ENCODE data around the gene SAT2. TPM values are rescaled to one million over a fixed set of nuclear protein-coding genes. Genes with fewer than 3 reads are reported as not detected.
"Not testable (repeated sequence)": the region's sequence is repeated elsewhere in the genome, so short reads cannot be mapped to it uniquely, and the experiment has no call there.

Gene SAT2
- total and polyA plus RNA-seq, 7 donors = 72.9 to 116 (median 104) TPM

DNA sequence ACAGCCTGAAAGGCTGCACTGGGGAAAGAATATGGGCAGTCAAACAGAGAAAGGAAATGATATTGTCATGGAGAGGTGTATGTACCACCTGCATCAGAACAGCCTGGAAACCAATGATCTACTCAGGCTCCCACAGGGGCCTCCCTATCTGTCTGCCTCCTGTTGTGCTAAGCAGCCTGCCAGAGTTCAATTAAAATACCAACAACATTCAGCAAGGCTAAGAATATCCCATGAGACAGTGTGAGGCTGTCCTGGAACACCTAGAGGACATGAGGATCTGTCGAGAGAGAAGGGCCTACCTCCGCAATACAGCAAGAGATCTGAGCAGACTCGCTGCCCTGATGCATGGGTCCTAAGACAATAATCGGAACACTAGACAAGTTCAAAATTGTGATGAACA is 21.3 kb downstream of the SAT2 start:
- no peak overlapping the region for H3K4me3 ChIP-seq
- intact Hi-C loops (cut with DNase I) = no loop called here
- WGBS, 2 donors = 97% methylated on average over 4 of the region's 4 CpGs
- peaks cover 0 to 17% (median 10%) of the 10 kb centered on the region in 4 donors for H3K4me1 ChIP-seq
- H3K9me3 ChIP-seq = no peaks in the 10 kb centered on the region
- peaks cover 27 to 56% (median 37%) of the 10 kb centered on the region in 4 donors for H3K36me3 ChIP-seq
- H3K27ac ChIP-seq = no peak overlapping the region
- no peak for DNase-seq
- H3K27me3 ChIP-seq = no peaks in the 10 kb centered on the region
- TF ChIP-seq, protein P1, sequence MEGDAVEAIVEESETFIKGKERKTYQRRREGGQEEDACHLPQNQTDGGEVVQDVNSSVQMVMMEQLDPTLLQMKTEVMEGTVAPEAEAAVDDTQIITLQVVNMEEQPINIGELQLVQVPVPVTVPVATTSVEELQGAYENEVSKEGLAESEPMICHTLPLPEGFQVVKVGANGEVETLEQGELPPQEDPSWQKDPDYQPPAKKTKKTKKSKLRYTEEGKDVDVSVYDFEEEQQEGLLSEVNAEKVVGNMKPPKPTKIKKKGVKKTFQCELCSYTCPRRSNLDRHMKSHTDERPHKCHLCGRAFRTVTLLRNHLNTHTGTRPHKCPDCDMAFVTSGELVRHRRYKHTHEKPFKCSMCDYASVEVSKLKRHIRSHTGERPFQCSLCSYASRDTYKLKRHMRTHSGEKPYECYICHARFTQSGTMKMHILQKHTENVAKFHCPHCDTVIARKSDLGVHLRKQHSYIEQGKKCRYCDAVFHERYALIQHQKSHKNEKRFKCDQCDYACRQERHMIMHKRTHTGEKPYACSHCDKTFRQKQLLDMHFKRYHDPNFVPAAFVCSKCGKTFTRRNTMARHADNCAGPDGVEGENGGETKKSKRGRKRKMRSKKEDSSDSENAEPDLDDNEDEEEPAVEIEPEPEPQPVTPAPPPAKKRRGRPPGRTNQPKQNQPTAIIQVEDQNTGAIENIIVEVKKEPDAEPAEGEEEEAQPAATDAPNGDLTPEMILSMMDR (IDR thresholded peaks at IDR 0.05) = no peak
- TF ChIP-seq POLR2A (IDR thresholded peaks at IDR 0.05) = no peak
- TF ChIP-seq EP300 (IDR thresholded peaks at IDR 0.05) = no peak
- TF ChIP-seq POLR2AphosphoS5 (IDR thresholded peaks at IDR 0.05) = no peak

DNA sequence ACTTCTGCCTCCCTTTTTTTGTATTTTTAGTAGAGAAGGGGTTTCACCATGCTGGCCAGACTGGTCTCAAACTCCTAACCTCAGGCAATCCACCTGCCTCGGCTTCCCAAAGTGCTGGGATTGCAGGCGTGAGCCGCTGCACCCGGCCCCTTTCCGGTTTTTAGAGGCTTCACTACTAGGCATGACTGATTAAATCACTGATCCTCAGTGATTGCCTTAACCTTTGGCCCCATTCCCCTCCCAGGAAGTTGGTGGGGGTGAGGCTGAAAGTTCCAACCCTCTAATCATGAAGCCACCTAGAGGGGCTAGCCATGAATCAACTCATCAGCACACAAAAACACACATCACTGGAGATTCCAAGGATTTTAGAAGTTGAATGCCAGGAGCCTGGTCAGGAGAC is 30.1 kb downstream of the SAT2 start:
- 20 to 68% methylated on average over 5 of the region's 5 CpGs for whole genome bisulfite sequencing, 2 donors
- H3K4me3 ChIP-seq; H3K27ac ChIP-seq; H3K4me1 ChIP-seq; H3K9me3 ChIP-seq; intact Hi-C loops (cut with DNase I); H3K27me3 ChIP-seq; DNase-seq: not testable (repeated sequence)
- H3K36me3 ChIP-seq = peaks cover 31 to 97% (median 92%) of the 10 kb centered on the region in 4 donors

DNA sequence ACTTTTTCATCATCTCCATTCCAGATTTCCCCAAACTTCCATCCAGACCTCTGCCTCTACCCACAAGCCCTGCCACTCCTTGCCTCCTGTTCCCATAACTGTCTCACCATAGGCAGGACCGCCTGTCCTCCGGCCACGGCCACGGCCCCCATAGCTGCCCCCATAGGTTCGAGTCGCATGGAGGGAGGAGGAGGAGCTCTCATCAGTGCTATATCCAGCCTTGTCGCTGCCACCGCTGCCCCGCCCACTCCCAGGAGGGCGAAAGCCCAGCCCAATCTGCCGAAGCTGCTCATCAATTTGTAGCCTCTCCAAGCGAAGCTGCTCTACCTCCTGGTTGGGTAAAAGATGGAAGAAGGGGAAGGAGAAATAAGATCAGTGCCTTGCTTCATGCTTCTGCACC is 34.3 kb downstream of the SAT2 start:
- no peak for DNase-seq
- H3K4me1 ChIP-seq = peaks cover 0 to 18% (median 16%) of the 10 kb centered on the region in 4 donors
- 90 to 91% methylated on average over 12 of the region's 12 CpGs for WGBS, 2 donors
- no peak overlapping the region for H3K27ac ChIP-seq
- no peaks in the 10 kb centered on the region for H3K27me3 ChIP-seq
- no peaks in the 10 kb centered on the region for H3K9me3 ChIP-seq
- H3K4me3 ChIP-seq = no peak overlapping the region
- intact Hi-C loops (cut with DNase I) = no loop called here
- H3K36me3 ChIP-seq = peaks cover 30 to 70% (median 66%) of the 10 kb centered on the region in 4 donors
- no peak for TF ChIP-seq POLR2A (IDR thresholded peaks at IDR 0.05)

GRCh38 chr17:7592422-7593021 is 35.1 kb downstream of the SAT2 start:
- WGBS, 2 donors = 94% methylated on average over 23 of the region's 23 CpGs
- intact Hi-C loops (cut with DNase I) = no loop called here
- DNase-seq = no peak
- Histone ChIP-seq H3K9me3 (no peaks in the 10 kb centered on the region), H3K36me3 (peaks cover 30 to 68% (median 64%) of the 10 kb centered on the region in 4 donors), H3K27ac (no peak overlapping the region), H3K4me3 (no peak overlapping the region), H3K27me3 (no peaks in the 10 kb centered on the region), H3K4me1 (peaks cover 0 to 25% (median 22%) of the 10 kb centered on the region in 4 donors)
- TF ChIP-seq EP300 (IDR thresholded peaks at IDR 0.05) = no peak
- TF ChIP-seq POLR2AphosphoS5 (IDR thresholded peaks at IDR 0.05) = no peak
- TF ChIP-seq, protein P1 (IDR thresholded peaks at IDR 0.05) = no peak
- no peak for TF ChIP-seq POLR2A (IDR thresholded peaks at IDR 0.05)

DNA sequence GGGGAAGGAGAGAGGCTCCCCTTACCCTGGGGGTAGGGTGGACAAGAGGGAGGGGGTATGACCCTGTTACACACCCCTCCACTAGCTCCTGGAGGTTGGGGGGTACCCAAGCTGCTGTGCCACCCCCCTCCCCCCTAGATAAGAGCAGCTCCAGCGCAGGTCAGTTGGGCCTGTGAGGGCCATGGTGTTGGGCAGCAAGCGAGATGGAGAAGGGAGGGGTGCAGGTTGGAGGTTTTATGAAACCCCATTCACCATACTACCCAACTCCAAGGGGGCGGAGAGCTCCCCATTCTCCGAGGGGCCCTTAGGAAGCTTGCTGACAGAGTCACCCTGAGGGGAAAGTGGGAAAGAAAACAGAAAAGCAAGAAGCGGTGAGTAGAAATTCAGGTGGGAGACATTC is 36.0 kb downstream of the SAT2 start:
- no peak for TF ChIP-seq POLR2AphosphoS5 (IDR thresholded peaks at IDR 0.05)
- no peak for TF ChIP-seq POLR2A (IDR thresholded peaks at IDR 0.05)
- TF ChIP-seq, protein P1 (IDR thresholded peaks at IDR 0.05) = no peak
- TF ChIP-seq EP300 (IDR thresholded peaks at IDR 0.05) = no peak
- intact Hi-C loops (cut with DNase I) = no loop called here
- Histone ChIP-seq H3K4me1 (peaks cover 0 to 35% (median 25%) of the 10 kb centered on the region in 4 donors), H3K4me3 (no peak overlapping the region), H3K9me3 (no peaks in the 10 kb centered on the region), H3K36me3 (peaks cover 30 to 67% (median 57%) of the 10 kb centered on the region in 4 donors), H3K27me3 (no peaks in the 10 kb centered on the region), H3K27ac (no peak overlapping the region)
- no peak for DNase-seq
- WGBS, 2 donors = 92 to 94% methylated on average over 5 of the region's 5 CpGs

GRCh38 chr17:7590743-7591142 is 36.9 kb downstream of the SAT2 start:
- Histone ChIP-seq H3K27me3 (no peaks in the 10 kb centered on the region), H3K27ac (no peak overlapping the region), H3K36me3 (peaks cover 30 to 60% (median 49%) of the 10 kb centered on the region in 4 donors), H3K4me3 (no peak overlapping the region), H3K9me3 (no peaks in the 10 kb centered on the region), H3K4me1 (peaks cover 0 to 36% (median 26%) of the 10 kb centered on the region in 4 donors)
- 86 to 88% methylated on average over 4 of the region's 4 CpGs for WGBS, 2 donors
- intact Hi-C loops (cut with DNase I) = no loop called here
- no peak for TF ChIP-seq POLR2AphosphoS5 (IDR thresholded peaks at IDR 0.05)
- no peak for TF ChIP-seq POLR2A (IDR thresholded peaks at IDR 0.05)
- no peak for TF ChIP-seq EP300 (IDR thresholded peaks at IDR 0.05)
- DNase-seq = no peak
